Left kidney (tissue), 8 donors: ENCODE data around the gene SLAIN2. TPM values are rescaled to one million over a fixed set of nuclear protein-coding genes. Genes with fewer than 3 reads are reported as not detected.
A peak's percentile ranks its signal among the peaks of the same experiment; 100 is the strongest.
"Not testable (repeated sequence)": the region's sequence is repeated elsewhere in the genome, so short reads cannot be mapped to it uniquely, and the experiment has no call there.

Experiments used
- DNase-seq: peaks from one replicate; pipeline ENCODE4 v3.0.0-alpha.2; 2013
- long read RNA-seq, 8 donors: transcript quantifications; one replicate each; lab custom pipeline, GENCODE V29; 2026
- polyA plus RNA-seq: library from polyadenylated mRNA; unstranded; fragments of 120-200 nt; gene quantifications from one replicate; pipeline ENCODE4 v1.2.1, GENCODE V29; 2013; ENCODE audit not compliant: insufficient read length

The SLAIN2 gene
- 67.8 TPM for polyA plus RNA-seq
- long read RNA-seq, donor 1, full-length matches to known transcripts, result 3 of 36 reads
- long read RNA-seq, donor 1, partial matches to known transcripts, result 33 of 36 reads
- long read RNA-seq, donor 1, other reads (novel, unspliced or antisense), result 0 of 36 reads
- long read RNA-seq, donor 2, full-length matches to known transcripts, result 2 of 9 reads
- long read RNA-seq, donor 2, partial matches to known transcripts, result 7 of 9 reads
- long read RNA-seq, donor 2, other reads (novel, unspliced or antisense), result 0 of 9 reads
- long read RNA-seq, donor 3, full-length matches to known transcripts, result 3 of 18 reads
- long read RNA-seq, donor 3, partial matches to known transcripts, result 15 of 18 reads
- long read RNA-seq, donor 3, other reads (novel, unspliced or antisense), result 0 of 18 reads
- long read RNA-seq, donor 4, result 0 reads
- long read RNA-seq, donor 5, full-length matches to known transcripts, result 1 of 26 reads
- long read RNA-seq, donor 5, partial matches to known transcripts, result 25 of 26 reads
- long read RNA-seq, donor 5, other reads (novel, unspliced or antisense), result 0 of 26 reads
- long read RNA-seq, donor 6, partial matches to known transcripts, result 27 of 29 reads
- long read RNA-seq, donor 6, other reads (novel, unspliced or antisense), result 0 of 29 reads
- long read RNA-seq, donor 7, partial matches to known transcripts, result 40 of 40 reads
- long read RNA-seq, donor 7, other reads (novel, unspliced or antisense), result 0 of 40 reads
- long read RNA-seq, donor 8, partial matches to known transcripts, result 0 of 1 reads
- long read RNA-seq, donor 8, other reads (novel, unspliced or antisense), result 0 of 1 reads

DNA sequence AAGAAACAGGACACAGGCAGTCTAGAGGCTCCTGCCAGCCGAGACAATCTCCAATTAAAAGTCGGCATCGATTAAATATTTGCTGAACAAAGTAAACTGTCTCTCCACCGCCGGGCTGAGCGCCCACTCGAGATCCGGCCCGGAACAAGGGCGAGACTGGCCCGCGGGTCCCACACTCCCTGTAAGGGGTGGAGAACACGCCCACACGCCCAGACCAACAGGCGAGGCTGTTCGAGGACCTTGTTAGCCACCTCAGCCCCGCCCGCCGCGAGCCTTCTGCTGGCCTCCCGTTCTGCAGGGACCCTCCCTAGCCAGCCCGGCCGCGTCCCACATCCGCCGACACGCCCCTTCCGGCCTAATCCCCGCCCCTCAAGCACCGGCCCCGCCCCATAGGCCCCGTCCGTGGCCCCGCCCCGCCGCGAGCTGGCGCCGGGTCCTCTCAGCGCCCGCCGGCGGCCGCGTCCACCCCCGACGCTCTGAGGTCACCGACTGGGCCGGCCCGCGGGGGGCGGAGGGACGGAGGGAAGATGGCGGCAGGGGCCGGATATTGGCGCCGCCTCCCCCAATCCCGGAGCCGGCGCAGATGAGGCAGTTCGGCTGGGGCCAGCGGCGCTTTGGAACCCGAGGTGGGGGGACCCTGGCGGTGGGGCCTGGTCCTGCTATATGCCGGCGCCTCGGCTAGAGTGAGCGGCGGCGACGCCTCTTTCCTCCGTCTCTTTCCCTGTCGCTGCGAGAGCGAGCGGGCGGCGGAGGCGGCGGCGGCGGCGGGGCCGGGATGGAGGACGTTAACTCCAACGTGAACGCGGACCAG lies at the start of gene SLAIN2:
SLAIN2 (plus strand) TSS at position 565 of the 811 bp plus-strand sequence; CDS start at position 776, 211 bp downstream.
- DNase-seq, result peak; percentile 96

DNA sequence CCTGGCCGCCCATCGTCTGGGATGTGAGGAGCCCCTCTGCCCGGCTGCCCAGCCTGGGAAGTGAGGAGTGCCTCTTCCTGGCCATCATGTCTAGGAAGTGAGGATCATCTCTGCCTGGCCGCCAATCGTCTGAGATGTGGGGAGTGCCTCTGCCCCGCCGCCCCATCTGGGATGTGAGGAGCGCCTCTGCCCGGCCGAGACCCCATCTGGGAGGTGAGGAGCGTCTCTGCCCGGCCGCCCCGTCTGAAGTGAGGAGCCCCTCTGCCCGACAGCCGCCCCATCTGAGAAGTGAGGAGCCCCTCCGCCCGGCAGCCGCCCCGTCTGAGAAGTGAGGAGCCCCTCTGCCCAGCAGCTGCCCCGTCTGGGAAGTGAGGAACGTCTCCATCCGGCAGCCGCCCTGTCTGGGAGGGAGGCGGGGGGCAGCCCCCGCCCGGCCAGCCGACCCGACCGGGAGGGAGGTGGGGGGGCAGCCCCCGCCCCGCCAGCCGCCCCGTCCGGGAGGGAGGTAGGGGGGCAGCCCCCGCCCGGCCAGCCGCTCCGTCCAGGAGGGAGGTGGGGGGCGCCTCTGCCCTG lies 49.0 kb upstream of the SLAIN2 start:
- DNase-seq, result not testable (repeated sequence)

DNA sequence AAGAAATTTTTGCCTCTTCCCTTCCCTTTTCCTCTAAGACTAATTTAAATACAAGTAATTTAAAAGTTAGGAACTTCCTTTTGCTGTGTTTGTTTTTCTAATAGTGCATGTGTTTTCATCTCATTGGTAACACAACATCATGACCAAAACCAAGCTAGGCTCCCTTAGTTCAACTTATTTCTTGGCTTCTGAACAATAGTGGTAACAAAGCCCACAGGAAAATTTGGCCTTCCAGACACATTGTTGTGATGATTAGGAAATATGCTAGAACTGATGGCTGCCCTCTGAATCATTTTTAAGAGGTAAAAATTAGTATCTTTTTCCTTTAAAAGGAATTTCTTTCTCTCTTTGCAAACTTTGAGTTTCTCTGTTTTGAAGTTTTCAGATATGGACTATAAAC lies 46.2 kb upstream of the SLAIN2 start:
- no peak for DNase-seq

DNA sequence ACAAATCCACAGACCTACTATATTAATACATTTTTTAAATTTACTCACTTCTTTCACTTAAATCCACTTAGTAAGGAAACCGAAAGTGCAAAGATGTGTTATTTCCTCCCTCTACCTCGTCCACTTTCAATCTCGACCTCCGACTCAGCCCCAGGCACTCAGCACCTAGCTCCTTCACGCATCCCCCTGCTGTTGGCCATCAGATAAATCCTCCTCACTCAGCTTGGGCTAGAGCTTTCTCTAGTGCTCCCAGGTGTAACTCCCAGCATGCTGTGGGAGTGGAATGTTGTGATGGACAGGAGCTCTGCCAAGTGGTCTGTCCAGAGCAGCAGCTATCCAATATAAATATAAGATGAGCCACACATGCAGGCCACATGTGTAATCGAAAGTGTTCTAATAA lies 45.0 kb upstream of the SLAIN2 start:
- DNase-seq, result no peak

DNA sequence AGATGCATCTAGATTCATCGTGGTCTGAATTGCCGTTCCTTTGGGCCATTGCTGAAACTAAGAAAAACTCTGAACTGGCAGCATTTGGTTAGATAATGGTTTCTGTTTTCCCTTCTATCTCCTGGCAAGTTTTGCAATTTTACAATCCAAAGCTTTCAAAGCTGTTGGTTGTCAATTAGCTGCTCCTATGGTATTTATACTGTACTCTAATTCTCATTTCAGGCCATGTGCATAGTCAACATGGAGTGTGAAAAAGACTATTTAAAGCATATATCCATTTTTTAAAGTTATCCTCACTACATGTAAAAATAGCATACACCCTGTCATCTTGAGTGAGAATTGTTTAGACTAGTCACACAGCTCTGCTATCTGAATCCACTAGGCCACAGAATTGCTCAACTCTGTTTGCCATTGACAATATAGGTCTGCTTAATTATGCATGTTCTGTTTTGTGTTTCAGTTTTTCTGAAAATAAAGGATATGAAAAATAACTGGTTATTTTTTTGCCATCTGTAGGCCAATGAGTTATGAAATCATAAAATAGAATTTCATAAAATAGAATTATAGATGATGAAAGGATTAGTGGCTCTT lies 44.0 kb upstream of the SLAIN2 start:
- no peak for DNase-seq

DNA sequence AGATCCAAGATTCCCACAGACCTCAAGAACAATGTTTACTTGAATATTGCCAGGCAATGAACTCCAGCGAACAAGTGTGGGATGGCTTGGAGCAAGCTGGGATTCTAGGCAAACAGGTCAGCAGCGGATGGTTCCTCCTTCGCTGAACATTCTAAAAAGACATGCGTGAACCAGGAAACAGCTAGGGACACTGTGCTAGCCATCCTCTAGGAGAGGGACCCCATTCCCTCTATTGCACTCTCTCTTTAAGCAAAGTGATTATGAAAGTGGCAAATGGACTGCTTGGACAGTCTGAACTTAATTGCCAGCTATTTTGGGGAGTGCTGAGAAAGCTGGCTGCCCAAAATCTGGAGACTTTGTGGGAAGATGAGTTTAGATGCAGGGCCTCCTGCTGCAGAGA lies 41.8 kb upstream of the SLAIN2 start:
- DNase-seq, result no peak

DNA sequence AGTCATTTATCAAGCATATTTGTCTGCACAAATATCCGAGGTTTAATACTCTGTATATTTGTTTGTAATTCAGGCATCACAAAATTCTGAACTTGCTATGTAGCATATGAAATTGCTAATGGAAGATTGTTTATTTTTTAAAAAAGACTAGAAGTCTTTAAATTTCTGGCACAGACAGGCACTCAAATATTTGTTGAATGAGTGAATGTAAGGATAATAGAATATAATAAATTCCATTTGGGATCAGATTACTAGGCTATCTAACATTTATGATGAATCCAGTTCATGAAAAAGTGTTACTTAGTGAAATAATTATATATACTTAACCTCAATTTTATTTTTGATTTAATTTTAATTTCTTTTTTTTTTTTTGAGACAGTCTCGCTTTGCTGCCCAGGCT lies 41.3 kb upstream of the SLAIN2 start:
- no peak for DNase-seq

DNA sequence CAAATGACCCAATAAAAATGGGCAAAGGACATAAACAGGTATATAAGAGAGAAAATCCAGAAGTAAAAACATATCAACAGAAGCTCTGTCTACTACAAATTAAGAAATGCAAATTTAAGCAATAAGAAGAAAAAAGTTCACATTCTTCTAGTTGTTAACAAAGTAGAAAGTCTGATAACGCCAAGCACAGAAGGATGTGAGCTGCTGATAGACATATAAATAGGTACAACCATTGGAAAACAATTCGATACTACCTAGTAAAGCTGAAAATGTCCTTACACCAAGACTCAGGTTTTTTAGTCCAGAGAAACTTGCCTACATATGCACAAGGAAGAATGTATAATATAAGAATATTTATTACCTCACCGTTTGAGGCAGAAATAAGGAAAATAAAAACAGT lies 35.8 kb upstream of the SLAIN2 start:
- DNase-seq, result no peak

DNA sequence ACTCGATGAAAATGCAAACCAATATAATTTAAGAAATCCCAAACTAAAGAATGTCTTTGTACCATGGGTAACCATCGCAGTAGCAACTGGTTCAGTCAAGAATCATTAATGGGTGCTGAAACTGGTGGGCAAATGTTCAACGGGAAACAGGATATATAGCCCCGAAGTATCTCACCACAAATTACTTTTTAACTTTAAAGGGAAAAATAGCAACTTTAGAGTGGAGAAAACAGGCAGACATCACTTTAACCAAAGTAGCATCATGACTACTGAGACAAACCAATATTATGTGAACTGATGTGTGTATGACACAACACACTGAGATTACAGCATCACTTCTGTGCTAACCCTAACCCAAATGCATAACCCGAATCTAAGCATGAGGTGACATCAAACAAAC lies 33.8 kb upstream of the SLAIN2 start:
- DNase-seq, result no peak

DNA sequence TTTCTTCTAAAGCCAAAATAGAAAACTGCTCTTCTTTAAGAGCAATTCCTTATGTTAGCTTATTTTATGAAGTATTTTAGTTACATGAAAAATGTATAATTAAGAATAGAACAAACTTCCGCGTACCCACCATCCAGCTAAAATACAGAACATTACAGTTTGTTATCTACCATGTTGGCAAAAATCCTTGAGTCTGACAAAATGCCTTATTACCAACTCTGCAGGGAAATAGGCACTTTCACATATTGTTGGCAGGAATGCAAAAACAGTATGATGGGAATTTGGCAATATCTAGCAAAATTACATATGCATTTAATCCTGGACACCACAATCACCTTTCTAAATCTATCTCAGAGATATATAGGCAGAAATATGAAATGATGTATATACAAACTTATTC lies 32.4 kb upstream of the SLAIN2 start:
- DNase-seq, result no peak

DNA sequence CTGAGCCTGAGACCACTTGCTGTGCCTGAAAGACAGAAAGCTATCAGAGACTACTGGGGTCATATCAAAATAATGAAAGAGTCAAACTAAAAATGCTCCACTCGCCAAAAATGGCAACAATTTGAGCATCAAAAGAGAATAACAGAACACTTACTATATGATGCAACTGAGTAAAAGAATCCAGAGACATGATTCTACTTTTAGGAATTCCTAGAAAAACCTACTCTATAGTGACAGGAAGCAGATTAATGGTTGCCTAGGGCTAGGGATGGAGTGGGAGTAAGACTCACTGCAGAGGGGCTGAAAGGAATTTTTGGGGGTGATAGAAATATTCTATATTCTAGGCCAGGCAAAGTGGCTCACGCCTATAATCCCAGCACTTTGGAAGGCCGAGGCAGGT lies 29.4 kb upstream of the SLAIN2 start:
- DNase-seq, result no peak

DNA sequence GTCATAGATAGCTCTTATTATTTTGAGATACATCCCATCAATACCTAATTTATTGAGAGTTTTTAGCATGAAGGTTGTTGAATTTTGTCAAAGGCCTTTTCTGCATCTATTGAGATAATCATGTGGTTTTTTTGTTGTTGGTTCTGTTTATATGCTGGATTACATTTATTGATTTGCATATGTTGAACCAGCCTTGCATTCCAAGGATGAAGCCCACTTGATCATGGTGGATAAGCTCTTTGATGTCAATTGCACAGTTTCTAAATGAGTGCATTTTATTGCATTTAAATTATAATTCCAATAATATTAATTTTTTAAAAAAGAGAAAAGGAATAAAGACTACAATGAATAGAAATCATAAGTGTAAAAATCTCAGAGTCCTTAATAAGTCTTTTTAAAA lies 26.6 kb upstream of the SLAIN2 start:
- DNase-seq, result not testable (repeated sequence)

DNA sequence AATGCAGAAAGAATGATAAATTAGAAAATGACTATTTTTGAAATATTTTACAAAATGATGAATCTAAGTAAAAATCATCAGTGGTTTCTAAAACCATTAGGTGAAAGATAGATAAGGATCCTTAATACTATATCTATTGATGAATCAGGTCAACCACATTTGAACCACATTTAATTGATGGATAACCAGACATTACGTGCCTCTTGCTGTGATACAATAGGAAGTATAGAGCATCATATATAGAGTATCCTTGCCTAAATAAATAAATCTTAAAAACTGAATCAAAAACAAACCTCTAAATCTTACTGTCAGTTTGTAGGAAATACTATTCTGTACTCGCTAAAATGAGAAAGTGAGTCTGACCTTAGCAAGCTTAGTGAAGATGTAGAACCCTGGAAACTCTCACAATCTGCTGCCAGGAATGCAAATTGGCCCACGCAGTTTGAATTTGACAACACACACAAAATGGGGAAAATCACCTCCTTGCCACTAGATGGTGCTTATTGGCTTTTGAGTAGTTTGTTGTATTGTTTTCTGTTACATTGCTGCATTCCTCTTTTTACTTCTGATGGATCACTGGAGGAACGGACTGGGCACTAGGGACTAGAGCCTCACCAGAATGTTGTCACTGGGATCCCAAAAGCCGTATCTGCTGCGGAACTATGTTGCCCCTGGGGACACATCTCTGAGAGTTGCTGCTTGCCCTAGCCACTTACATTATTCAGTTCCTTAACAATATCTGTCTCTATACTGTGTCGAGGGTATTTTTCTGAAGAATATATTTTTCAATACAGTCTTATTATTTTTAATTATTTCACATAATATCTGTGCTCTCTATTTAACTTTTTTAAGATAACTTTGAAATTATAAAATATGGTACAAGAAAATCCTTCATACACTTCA lies 25.4 kb upstream of the SLAIN2 start:
- DNase-seq, result peak; percentile 37

DNA sequence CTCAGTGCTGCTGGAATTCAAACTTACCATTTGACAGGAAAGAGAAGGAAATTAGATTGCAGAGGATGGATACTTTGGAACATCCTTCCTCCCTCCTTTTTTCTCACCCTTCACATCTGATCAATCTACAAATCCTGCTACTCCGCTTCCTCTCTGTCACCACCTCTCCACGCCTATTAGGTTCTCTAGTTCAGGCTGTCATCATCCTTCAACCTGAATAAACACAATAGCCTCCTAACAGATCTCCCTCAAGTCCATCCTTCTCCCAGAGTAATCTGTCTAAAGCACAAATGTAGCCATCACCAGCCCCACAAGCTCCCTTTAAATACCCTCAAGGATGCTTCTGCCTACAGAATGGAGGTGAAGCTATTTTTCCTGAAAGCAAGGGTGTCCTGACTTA lies 20.0 kb upstream of the SLAIN2 start:
- DNase-seq, result no peak

DNA sequence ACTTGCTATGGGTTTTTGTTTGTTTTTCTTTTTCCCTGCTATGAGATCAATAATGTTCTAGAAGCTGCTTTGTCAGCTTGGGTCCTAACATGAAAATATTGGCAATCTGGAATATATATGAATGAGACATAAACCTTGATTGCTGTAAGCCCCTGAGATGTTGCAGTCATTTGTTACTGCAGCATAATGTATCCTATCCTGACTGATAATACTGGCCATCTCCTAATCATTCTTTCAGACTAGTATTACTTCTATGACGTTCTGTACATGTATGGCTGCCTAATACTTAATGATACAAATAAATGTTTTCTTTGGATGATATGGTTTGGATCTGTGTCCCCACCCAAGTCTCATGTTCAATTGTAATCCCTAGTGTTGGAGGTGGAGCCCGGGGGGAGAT lies 19.3 kb upstream of the SLAIN2 start:
- DNase-seq, result no peak

DNA sequence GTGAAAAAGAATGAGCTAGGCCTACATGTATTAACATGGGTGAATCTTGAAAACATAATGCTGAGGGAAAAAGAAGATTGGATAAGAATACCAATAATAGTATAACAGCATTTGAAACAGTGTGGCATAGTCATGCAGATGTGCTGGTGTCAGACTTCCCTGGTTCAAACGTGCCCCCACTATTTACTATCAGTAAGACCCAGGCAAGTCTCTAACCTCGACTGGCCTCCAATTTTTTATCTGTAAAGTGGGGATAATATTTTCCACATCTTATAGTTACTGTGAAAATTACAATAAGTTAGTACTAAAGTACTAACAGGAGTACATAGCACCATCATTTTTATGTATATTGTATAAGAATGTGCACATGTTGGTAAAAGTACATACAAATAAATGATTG lies 17.0 kb upstream of the SLAIN2 start:
- DNase-seq, result no peak

DNA sequence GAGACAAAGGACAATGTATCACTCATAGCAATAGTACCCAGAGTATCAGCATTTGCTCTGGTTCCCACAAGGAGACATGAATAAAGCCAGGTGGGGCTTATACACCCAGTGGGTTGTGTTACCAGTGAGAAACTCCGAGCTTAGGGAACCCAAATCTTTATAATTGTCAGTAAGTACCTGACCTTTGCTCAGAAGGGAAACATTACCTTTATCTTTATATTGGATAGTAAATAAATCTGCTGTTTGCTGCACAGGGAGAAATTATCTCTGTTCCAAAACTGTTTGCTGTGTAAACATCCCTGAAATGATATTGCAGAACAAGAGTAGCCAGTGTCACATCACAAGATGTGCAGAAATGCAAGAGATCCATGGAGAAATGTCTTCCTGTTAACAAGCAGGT lies 12.1 kb upstream of the SLAIN2 start:
- no peak for DNase-seq

DNA sequence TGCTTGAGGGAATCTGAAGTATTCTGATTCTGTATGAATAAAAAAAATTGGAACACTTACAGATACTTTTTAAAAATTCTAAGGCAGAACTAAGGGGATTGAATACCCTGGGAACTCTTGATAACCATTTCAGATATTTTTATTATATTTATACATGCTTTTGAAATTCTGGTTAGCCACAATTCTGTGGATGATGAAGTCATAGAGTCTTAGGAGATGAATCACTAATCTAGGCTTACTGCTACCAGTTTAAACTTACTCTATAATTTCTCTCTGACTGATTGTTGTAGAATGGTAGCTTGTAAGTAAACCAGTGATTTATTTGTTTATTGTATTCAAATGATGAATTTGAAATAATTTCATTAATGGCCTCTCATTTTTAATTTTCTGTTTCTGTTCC lies 11.4 kb upstream of the SLAIN2 start:
- no peak for DNase-seq

DNA sequence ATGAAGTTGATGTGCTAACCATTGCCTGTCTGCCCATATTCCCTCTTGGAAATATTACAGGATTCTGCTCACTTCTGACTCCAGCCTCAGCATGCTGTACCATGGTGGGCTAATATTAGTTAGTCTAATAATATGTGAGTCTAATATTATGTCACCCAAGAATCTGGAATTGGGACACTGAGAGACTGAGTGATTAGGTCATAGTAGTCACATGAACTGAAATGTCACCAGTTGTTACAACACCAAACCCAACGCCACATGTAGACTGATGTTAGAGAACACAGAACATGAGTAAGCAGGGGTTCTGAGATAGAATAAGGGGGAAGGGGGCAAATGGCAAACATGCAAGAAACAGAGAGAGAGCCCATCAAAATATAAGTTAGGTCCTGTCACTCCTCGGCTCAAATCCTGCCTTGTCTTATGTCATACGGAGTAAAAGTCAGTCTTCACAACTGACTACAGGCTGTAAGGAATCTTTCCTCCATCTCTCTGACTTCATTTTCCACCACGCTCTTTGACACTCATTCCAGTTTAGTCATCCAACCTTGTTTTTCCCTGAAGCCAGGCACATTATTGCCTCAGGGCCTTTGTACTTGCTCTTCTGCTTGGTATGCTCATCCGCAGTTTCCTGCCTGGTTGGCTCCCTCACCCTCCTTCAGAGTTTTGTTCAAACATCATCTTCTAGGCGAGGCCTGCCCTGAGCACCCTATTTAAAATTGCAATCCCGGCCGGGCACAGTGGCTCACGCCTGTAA lies 9.6 kb upstream of the SLAIN2 start:
- no peak for DNase-seq

DNA sequence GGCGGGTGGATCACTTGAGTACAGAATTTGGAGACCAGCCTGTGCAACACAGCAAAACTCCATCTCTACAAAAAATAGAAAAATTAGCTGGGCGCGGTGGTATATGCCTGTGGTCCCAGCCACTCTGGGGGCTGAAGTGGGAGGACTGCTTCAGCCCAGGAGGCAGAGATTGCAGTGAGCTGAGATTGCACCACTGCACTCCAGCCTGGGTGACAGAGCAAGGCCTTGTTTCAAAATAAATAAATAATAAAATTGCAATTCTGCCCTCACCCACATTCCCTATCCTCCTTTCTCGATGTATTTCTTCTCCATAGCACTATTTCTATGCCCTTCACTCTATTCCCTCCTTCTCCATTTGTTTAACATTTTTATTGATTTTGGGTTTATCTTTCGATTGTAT lies 8.7 kb upstream of the SLAIN2 start:
- no peak for DNase-seq
